A549 (cell line): Measurements from ENCODE around the gene COPS8. TPM values are rescaled to one million over a fixed set of nuclear protein-coding genes. Genes with fewer than 3 reads are reported as not detected.

Source experiments
- ATAC-seq, 2 experiments: fragments of 200-7000 bp in 1 of 2; fragments of >200 bp in 1 of 2; cut with Nextera tagmentation in 1 of 2; cut with Tn5 transposase in 1 of 2; 3 replicates each; pipeline versions ENCODE4 v1.8.0 to v1.9.1; 2018 to 2020; ENCODE audit warnings: mild to moderate bottlenecking in 1 of 2, moderate library complexity in 1 of 2
- CTCF ChIA-PET: fragments of 300-600 bp; sonication (Branson Sonifier 250); formaldehyde crosslinking; extraction: SDS; loops from one replicate; lab custom pipeline; 2021; ENCODE audit warnings: antibody characterized with exemption, inconsistent platforms; lab: Yijun Ruan, JAX
- POLR2A ChIA-PET: fragments of 350-600 bp; formaldehyde crosslinking; extraction: SDS; loops from one replicate; lab custom pipeline; 2021; ENCODE audit warnings: antibody characterized with exemption, inconsistent platforms; lab: Yijun Ruan, JAX
- DNase-seq, 2 experiments: peaks; one replicate each; pipeline versions ENCODE4 v3.0.0 to v3.0.0-alpha.2; 2011 to 2016; ENCODE audit warnings: low read depth in 1 of 2, low spot score in 1 of 2
- FAIRE-seq: peaks from 2 replicates; lab custom pipeline; 2011; peaks lifted over from hg19 to GRCh38; lab: Jason Lieb, UNC
- H3K27ac ChIP-seq, 2 experiments: fragments of >200 bp; sonication (Bioruptor Twin); formaldehyde crosslinking; 3 replicates each; pipeline ENCODE4 v1.5.1; 2016 to 2017
- H3K4me1 ChIP-seq: fragments of >200 bp; sonication (Bioruptor Twin); formaldehyde crosslinking; 3 replicates; pipeline ENCODE4 v1.6.1; 2016
- H3K4me2 ChIP-seq: fragments of >200 bp; sonication (Bioruptor Twin); formaldehyde crosslinking; 3 replicates; pipeline ENCODE4 v1.6.1; 2016
- H3K4me3 ChIP-seq: fragments of >200 bp; sonication (Bioruptor Twin); formaldehyde crosslinking; 3 replicates; pipeline ENCODE4 v1.5.1; 2016
- H3K9me3 ChIP-seq: fragments of >200 bp; sonication (Bioruptor Twin); formaldehyde crosslinking; 3 replicates; pipeline ENCODE4 v1.6.1; 2016
- CBX2 ChIP-seq: fragments of 200-600 bp; sonication (generic); IDR thresholded peaks from 2 replicates; pipeline ENCODE4 v1.6.1; 2016; ENCODE audit warnings: low read depth, mild to moderate bottlenecking, borderline replicate concordance
- CEBPB ChIP-seq, 2 experiments: fragments of >200 bp in 1 of 2; sonication (Bioruptor Twin) in 1 of 2; formaldehyde crosslinking in 1 of 2; IDR thresholded peaks; 2 replicates each; pipeline ENCODE4 v1.6.1; 2012 to 2016
- CHD2 ChIP-seq: fragments of 150-350 bp; IDR thresholded peaks from 2 replicates; pipeline ENCODE4 v1.6.1; 2014; ENCODE audit warnings: low read length; ENCODE audit not compliant: partially characterized antibody
- EHF ChIP-seq: fragments of 250-450 bp; sonication (Bioruptor Pico); IDR thresholded peaks from 2 replicates; pipeline ENCODE4 v1.5.0; 2020; ENCODE audit warnings: mild to moderate bottlenecking
- ELK1 ChIP-seq: fragments of 150-350 bp; IDR thresholded peaks from 2 replicates; pipeline ENCODE4 v1.6.1; 2014; ENCODE audit warnings: low read depth, mild to moderate bottlenecking, low read length
- EP300 ChIP-seq, 2 experiments: fragments of >200 bp; sonication (Bioruptor Twin); formaldehyde crosslinking; IDR thresholded peaks; 2 replicates in 1 of 2; 3 replicates in 1 of 2; pipeline ENCODE4 v1.6.1; 2016 to 2017
- FOXS1 ChIP-seq: fragments of 250-450 bp; sonication (Bioruptor Pico); IDR thresholded peaks from 2 replicates; pipeline ENCODE4 v1.5.0; 2020; ENCODE audit warnings: mild to moderate bottlenecking, moderate library complexity
- HOXA7 ChIP-seq: fragments of 250-450 bp; sonication (Bioruptor Pico); IDR thresholded peaks from 2 replicates; pipeline ENCODE4 v1.5.0; 2020; ENCODE audit warnings: mild to moderate bottlenecking, moderate library complexity
- HOXB13 ChIP-seq: fragments of 250-450 bp; sonication (Bioruptor Pico); IDR thresholded peaks from 2 replicates; pipeline ENCODE4 v1.5.0; 2020; ENCODE audit warnings: low read depth, mild to moderate bottlenecking, moderate library complexity
- HOXB5 ChIP-seq: fragments of 250-450 bp; sonication (Bioruptor Pico); IDR thresholded peaks from 2 replicates; pipeline ENCODE4 v1.5.0; 2020; ENCODE audit warnings: mild to moderate bottlenecking, moderate library complexity
- JUNB ChIP-seq: fragments of >200 bp; sonication (Bioruptor Twin); formaldehyde crosslinking; IDR thresholded peaks from 2 replicates; pipeline ENCODE4 v1.6.1; 2016
- KDM1A ChIP-seq: fragments of 200-600 bp; sonication (generic); IDR thresholded peaks from 2 replicates; pipeline ENCODE4 v1.6.1; 2016; ENCODE audit warnings: low read depth, mild to moderate bottlenecking
- MAFK ChIP-seq: fragments of 450-650 bp; IDR thresholded peaks from 2 replicates; pipeline ENCODE4 v1.6.1; 2014; ENCODE audit not compliant: partially characterized antibody
- NPAS2 ChIP-seq: fragments of 250-450 bp; sonication (Bioruptor Pico); IDR thresholded peaks from 2 replicates; pipeline ENCODE4 v1.8.0; 2022; ENCODE audit warnings: mild to moderate bottlenecking, moderate library complexity, borderline replicate concordance
- TFCP2L1 ChIP-seq: fragments of 250-450 bp; sonication (Bioruptor Pico); IDR thresholded peaks from 2 replicates; pipeline ENCODE4 v1.5.0; 2021; ENCODE audit warnings: mild to moderate bottlenecking
- TP53 ChIP-seq: fragments of 250-450 bp; sonication (Bioruptor Pico); IDR thresholded peaks from 2 replicates; pipeline ENCODE4 v1.5.0; 2021; ENCODE audit warnings: mild to moderate bottlenecking, moderate library complexity
- ZSCAN20 ChIP-seq: fragments of 250-450 bp; sonication (Bioruptor Pico); IDR thresholded peaks from 2 replicates; pipeline ENCODE4 v1.8.0; 2022; ENCODE audit warnings: mild to moderate bottlenecking, moderate library complexity
- WGBS: methylation state at CpG from one replicate; pipeline ENCODE4 v1.1.6; 2017; ENCODE audit errors: missing lambda C conversion rate; 5-methylcytosine and 5-hydroxymethylcytosine counted together
- polyA plus RNA-seq, 4 experiments: library from polyadenylated mRNA; depleted of rRNA in 3 of 4; stranded (reverse); fragments of >200 nt; fragmentation: RNase III in 1 of 4; extraction: RNeasy Plus Mini Kit Qiagen cat#74134 plus additional on column Dnase treatment in 1 of 4; gene quantifications; 2 replicates in 3 of 4; 3 replicates in 1 of 4; pipeline ENCODE4 v1.2.3, GENCODE V29; 2011 to 2017
- TF ChIP-seq, protein P1 (sequence below): IDR thresholded peaks from 2 replicates; pipeline ENCODE4 v1.6.1; 2012; ENCODE audit warnings: low read depth, borderline replicate concordance
- TF ChIP-seq, protein P2 (sequence below): fragments of >200 bp; sonication (Bioruptor Twin); formaldehyde crosslinking; IDR thresholded peaks from 3 replicates; pipeline ENCODE4 v1.6.1; 2016

COPS8 gene
- polyA plus RNA-seq, 2 of the 4 experiments (the other 2 are of a cell fraction), result 85.7 to 161 TPM

DNA sequence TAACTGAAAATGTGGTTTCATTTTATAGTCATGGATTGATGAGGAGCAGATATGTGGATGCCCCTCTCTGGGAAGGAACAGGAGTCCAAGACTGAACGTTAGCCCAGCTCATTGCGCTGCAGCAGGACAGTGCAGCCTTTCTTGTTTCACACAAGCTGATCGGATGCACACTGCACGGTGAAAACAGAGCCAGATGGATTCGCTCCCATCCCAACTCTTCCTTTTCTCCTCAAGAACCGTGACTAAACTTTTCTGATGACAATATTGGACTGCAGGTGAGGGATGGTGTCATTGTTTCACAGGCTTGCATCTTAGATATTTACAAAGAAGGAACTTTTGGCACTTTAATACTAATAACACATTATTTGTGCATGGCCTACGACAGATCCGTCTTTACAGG, 33.8 kb upstream of the COPS8 start (continued):
- no peak for TF ChIP-seq HOXB5 (CRISPR knock-in tag)

GRCh38 chr2:237053066-237053465, 32.6 kb upstream of the COPS8 start:
- FAIRE-seq (no peak), DNase-seq (no peak)
- Histone ChIP-seq H3K4me3 (no peak overlapping the region), H3K4me2 (no peak overlapping the region)
- 18% methylated on average over 2 of the region's 2 CpGs for WGBS
- TF ChIP-seq CEBPB (IDR thresholded peaks at IDR 0.05) (no peak), HOXA7 (CRISPR knock-in tag) (no peak), KDM1A (no peak)
- TF ChIP-seq, all 56 proteins: peak for 0
- no peak overlapping the region for H3K27ac ChIP-seq
- H3K4me1 ChIP-seq, result no peaks in the 10 kb centered on the region
- ChIA-PET CTCF (interaction anchor here (0.7 kb wide), 1 partner anchor 7 kb away, joined by 3 read pairs; no protein-coding TSS in a partner anchor), POLR2A (no interaction called here)
- ATAC-seq, result no peak
- peaks cover 18% of the 10 kb centered on the region for H3K9me3 ChIP-seq

DNA sequence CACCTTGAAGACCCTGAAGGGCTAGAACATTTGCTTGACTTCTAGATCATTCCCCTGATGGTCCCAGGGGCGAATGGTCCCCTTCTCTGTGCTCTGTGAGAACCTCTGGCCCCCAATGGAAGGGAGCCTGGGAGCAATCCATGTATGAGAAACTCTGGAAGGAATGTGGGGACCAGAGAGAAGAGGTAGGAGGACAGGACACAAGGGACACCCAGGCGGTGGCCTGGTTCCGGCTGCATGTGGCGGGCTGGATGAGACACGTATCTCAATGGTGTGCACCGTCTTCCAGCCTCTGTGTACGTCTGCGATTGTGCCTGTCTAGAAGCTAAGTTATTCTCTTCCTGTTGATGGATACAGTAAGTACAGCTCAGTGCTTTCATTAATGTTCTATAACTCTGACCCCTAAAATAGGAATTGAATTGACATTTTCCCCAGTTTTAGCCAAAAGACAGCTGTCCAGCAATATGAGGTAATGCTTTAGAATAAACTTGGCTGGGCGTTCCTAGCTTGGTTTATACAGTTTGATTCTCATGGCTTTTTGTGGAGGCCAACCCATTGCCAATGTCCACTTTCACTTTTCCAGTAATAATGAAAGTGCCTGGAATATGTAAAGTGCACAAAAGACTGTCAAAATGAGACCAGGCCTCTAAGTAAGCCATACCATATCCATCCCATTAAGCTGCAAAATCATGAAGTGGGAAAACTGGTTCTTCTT, 30.1 kb upstream of the COPS8 start:
- WGBS, result 76% methylated on average over 9 of the region's 9 CpGs
- Histone ChIP-seq H3K9me3 (no peaks in the 10 kb centered on the region; the same call in 2 of the 3 replicates), H3K4me1 (no peaks in the 10 kb centered on the region), H3K4me3 (no peak overlapping the region), H3K4me2 (no peak overlapping the region), H3K27ac (no peak overlapping the region)
- ChIA-PET CTCF (interaction anchor here (1.0 to 1.7 kb wide), 4 partner anchors 542 to 746 kb away, joined by 3 to 7 read pairs (median 4); no protein-coding TSS in a partner anchor), POLR2A (no interaction called here)
- no peak for FAIRE-seq
- no peak for ATAC-seq
- no peak for DNase-seq
- TF ChIP-seq EHF (CRISPR knock-in tag) (no peak), ZSCAN20 (CRISPR knock-in tag) (no peak), NPAS2 (CRISPR knock-in tag) (no peak), CHD2 (no peak), TFCP2L1 (CRISPR knock-in tag) (no peak), EP300 (IDR thresholded peaks at IDR 0.05) (no peak), JUNB (no peak), HOXB13 (no peak), TP53 (CRISPR knock-in tag) (no peak), ELK1 (no peak), MAFK (no peak), CBX2 (no peak), FOXS1 (CRISPR knock-in tag) (no peak)
- TF ChIP-seq, protein P1, sequence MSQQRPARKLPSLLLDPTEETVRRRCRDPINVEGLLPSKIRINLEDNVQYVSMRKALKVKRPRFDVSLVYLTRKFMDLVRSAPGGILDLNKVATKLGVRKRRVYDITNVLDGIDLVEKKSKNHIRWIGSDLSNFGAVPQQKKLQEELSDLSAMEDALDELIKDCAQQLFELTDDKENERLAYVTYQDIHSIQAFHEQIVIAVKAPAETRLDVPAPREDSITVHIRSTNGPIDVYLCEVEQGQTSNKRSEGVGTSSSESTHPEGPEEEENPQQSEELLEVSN, result no peak
- TF ChIP-seq, protein P2, sequence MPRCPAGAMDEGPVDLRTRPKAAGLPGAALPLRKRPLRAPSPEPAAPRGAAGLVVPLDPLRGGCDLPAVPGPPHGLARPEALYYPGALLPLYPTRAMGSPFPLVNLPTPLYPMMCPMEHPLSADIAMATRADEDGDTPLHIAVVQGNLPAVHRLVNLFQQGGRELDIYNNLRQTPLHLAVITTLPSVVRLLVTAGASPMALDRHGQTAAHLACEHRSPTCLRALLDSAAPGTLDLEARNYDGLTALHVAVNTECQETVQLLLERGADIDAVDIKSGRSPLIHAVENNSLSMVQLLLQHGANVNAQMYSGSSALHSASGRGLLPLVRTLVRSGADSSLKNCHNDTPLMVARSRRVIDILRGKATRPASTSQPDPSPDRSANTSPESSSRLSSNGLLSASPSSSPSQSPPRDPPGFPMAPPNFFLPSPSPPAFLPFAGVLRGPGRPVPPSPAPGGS, result no peak
